Neural crest cell (in vitro differentiated cells): ENCODE measurements around the gene KLK11. TPM values are rescaled to one million over a fixed set of nuclear protein-coding genes. Genes with fewer than 3 reads are reported as not detected.

Source experiments
- DNase-seq: peaks from one replicate; pipeline ENCODE4 v3.0.0; 2021; ENCODE audit warnings: low read depth, mixed read lengths, low spot score
- H3K27ac Mint-ChIP-seq: one replicate; pipeline ENCODE4 v1.8.0; 2021; ENCODE audit warnings: mild to moderate bottlenecking, mixed read lengths; ENCODE audit not compliant: unreplicated experiment
- H3K27me3 Mint-ChIP-seq: 2 replicates; pipeline ENCODE4 v1.8.0; 2021; ENCODE audit warnings: low read depth, mild to moderate bottlenecking, mixed read lengths
- H3K36me3 Mint-ChIP-seq: 2 replicates; pipeline ENCODE4 v1.8.0; 2021; ENCODE audit warnings: low read depth, mild to moderate bottlenecking, mixed read lengths
- H3K4me1 Mint-ChIP-seq: 2 replicates; pipeline ENCODE4 v1.8.0; 2021; ENCODE audit warnings: mixed read lengths
- H3K4me3 Mint-ChIP-seq: one replicate; pipeline ENCODE4 v1.8.0; 2021; ENCODE audit warnings: mild to moderate bottlenecking, mixed read lengths
- H3K9me3 Mint-ChIP-seq: 2 replicates; pipeline ENCODE4 v1.8.0; 2021; ENCODE audit warnings: mixed read lengths
- CTCF ChIP-seq: fragments of 200-600 bp; sonication (generic); conservative IDR thresholded peaks from 2 replicates; pipeline ENCODE4 v1.5.0; 2021; ENCODE audit warnings: antibody characterized with exemption, mild to moderate bottlenecking
- total RNA-seq: library from RNA; stranded (reverse); gene quantifications from 2 replicates; pipeline ENCODE4 v1.2.1, GENCODE V29; 2021

The KLK11 gene
- total RNA-seq, 1 donor from 2014 or later = not detected

- Mint-ChIP-seq H3K4me1 (no peaks in the 10 kb centered on the region), H3K9me3 (no peaks in the 10 kb centered on the region), H3K4me3 (no peak overlapping the region), H3K27ac (no peak overlapping the region), H3K36me3 (no peaks in the 10 kb centered on the region), H3K27me3 (peaks cover 19% of the 10 kb centered on the region)
- DNase-seq = no peak
- no peak for TF ChIP-seq CTCF
Observed at GRCh38 chr19:51036519-51036918, 10.1 kb upstream of the KLK11 start.

DNA sequence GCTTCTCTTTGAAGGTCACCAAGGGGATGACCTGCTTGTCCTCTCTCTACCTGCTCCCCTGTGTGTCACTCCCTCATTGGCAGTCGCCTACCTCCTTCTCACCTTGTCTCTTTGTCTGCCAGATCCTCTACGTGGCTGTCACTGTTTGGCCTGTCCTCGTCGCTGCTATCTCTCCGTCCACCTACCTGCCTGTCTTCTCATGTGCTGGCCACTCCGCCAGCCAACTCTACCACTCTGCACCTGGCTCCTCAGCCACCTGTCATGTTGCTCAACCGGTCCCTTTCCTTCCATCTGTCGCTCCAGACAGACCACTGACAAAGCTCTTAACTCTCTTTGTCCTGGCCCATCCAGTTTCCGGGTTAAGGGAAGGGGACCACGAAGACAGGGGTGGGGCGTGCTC, 8.3 kb upstream of the KLK11 start, which contains the start of gene KLK12:
Gene KLK12 (minus strand): TSS at position 299 of the 400 bp plus-strand sequence. CDS start 381 bp downstream, outside the sequence.
- no peak for TF ChIP-seq CTCF
- no peaks in the 10 kb centered on the region for H3K36me3 Mint-ChIP-seq
- peaks cover 5% of the 10 kb centered on the region for H3K9me3 Mint-ChIP-seq
- no peak within 1 kb of the TSS for H3K4me3 Mint-ChIP-seq
- DNase-seq = no peak
- H3K4me1 Mint-ChIP-seq = no peaks in the 10 kb centered on the region
- no peak within 1 kb of the TSS for H3K27ac Mint-ChIP-seq
- peaks cover 23% of the 10 kb centered on the region for H3K27me3 Mint-ChIP-seq

DNA sequence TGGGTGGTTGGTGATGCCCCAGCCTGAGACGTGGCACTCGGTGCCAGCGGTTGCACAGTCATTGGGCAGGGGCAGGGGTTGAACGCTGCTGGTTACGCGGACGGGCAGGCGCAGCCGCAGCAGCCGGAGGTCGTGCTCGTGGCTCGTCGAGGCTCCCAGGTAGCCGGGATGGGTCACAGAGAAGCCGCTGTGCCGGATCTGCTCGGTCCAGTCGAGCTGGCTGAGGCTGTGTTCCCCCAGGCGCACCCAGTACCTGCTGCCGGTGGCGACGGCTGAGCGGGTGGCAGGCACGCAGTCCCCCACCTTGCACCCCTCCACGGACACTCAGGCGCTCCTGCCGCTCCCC, 5.4 kb upstream of the KLK11 start:
- H3K4me1 Mint-ChIP-seq = no peaks in the 10 kb centered on the region
- H3K27ac Mint-ChIP-seq = no peak overlapping the region
- no peak overlapping the region for H3K4me3 Mint-ChIP-seq
- H3K9me3 Mint-ChIP-seq = peaks cover 5% of the 10 kb centered on the region
- DNase-seq = no peak
- TF ChIP-seq CTCF = no peak
- H3K27me3 Mint-ChIP-seq = peaks cover 33% of the 10 kb centered on the region
- H3K36me3 Mint-ChIP-seq = no peaks in the 10 kb centered on the region

- Mint-ChIP-seq H3K9me3 (peaks cover 5% of the 10 kb centered on the region), H3K27me3 (peaks cover 33% of the 10 kb centered on the region), H3K4me3 (no peak overlapping the region), H3K4me1 (no peaks in the 10 kb centered on the region), H3K27ac (no peak overlapping the region), H3K36me3 (no peaks in the 10 kb centered on the region)
- no peak for DNase-seq
- TF ChIP-seq CTCF = no peak
Observed at GRCh38 chr19:51031220-51031879, 4.9 kb upstream of the KLK11 start.

GRCh38 chr19:51030631-51031030, 4.2 kb upstream of the KLK11 start:
- H3K9me3 Mint-ChIP-seq = peaks cover 5% of the 10 kb centered on the region
- no peak overlapping the region for H3K27ac Mint-ChIP-seq
- H3K4me1 Mint-ChIP-seq = no peaks in the 10 kb centered on the region
- TF ChIP-seq CTCF = no peak
- no peak overlapping the region for H3K4me3 Mint-ChIP-seq
- DNase-seq = no peak
- no peaks in the 10 kb centered on the region for H3K36me3 Mint-ChIP-seq
- H3K27me3 Mint-ChIP-seq = peaks cover 30% of the 10 kb centered on the region
